Hepatocyte (in vitro differentiated cells): Measurements from ENCODE around the gene PIK3C2G. TPM values are rescaled to one million over a fixed set of nuclear protein-coding genes. Genes with fewer than 3 reads are reported as not detected.
A peak's percentile ranks its signal among the peaks of the same experiment; 100 is the strongest.

ENCODE experiments used
- DNase-seq: peaks from one replicate; pipeline ENCODE4 v3.0.0-alpha.2; 2016; ENCODE audit warnings: low spot score
- H2AFZ ChIP-seq: fragments of 200-600 bp; sonication (generic); 2 replicates; pipeline ENCODE4 v1.6.0; 2016; ENCODE audit warnings: antibody characterized with exemption, mild to moderate bottlenecking
- H3K27ac ChIP-seq: fragments of 200-600 bp; sonication (generic); 2 replicates; pipeline ENCODE4 v1.5.1; 2016; ENCODE audit warnings: mild to moderate bottlenecking
- H3K27me3 ChIP-seq: fragments of 200-600 bp; sonication (generic); 2 replicates; pipeline ENCODE4 v1.6.1; 2016
- H3K36me3 ChIP-seq: fragments of 200-600 bp; sonication (generic); replicated peaks from 2 replicates; pipeline ENCODE4 v1.5.1; 2016; ENCODE audit warnings: low read depth; ENCODE audit not compliant: insufficient read depth
- H3K4me1 ChIP-seq: fragments of 200-600 bp; sonication (generic); 2 replicates; pipeline ENCODE4 v1.5.1; 2016; ENCODE audit warnings: mild to moderate bottlenecking, moderate library complexity; ENCODE audit not compliant: insufficient read depth
- H3K4me2 ChIP-seq: fragments of 200-600 bp; sonication (generic); 2 replicates; pipeline ENCODE4 v1.6.0; 2016
- H3K4me3 ChIP-seq: fragments of 200-600 bp; sonication (generic); 2 replicates; pipeline ENCODE4 v1.5.1; 2016; ENCODE audit warnings: mild to moderate bottlenecking
- H3K79me2 ChIP-seq: fragments of 200-600 bp; sonication (generic); 2 replicates; pipeline ENCODE4 v1.6.0; 2017; ENCODE audit warnings: mild to moderate bottlenecking
- H3K9me2 ChIP-seq: fragments of 200-600 bp; sonication (generic); replicated peaks from 2 replicates; pipeline ENCODE4 v1.6.0; 2017; ENCODE audit warnings: mild to moderate bottlenecking; ENCODE audit not compliant: insufficient read depth
- H3K9me3 ChIP-seq: fragments of 200-600 bp; sonication (generic); 2 replicates; pipeline ENCODE4 v1.5.1; 2016; ENCODE audit warnings: low read depth, mild to moderate bottlenecking
- H4K20me1 ChIP-seq: fragments of 200-600 bp; sonication (generic); 2 replicates; pipeline ENCODE4 v1.6.0; 2016; ENCODE audit warnings: mild to moderate bottlenecking; ENCODE audit not compliant: insufficient read depth, poor library complexity, severe bottlenecking
- CTCF ChIP-seq: fragments of 200-600 bp; sonication (generic); IDR thresholded peaks from 2 replicates; pipeline ENCODE4 v1.5.1; 2016; ENCODE audit warnings: antibody characterized with exemption, mild to moderate bottlenecking; ENCODE audit not compliant: poor library complexity
- EZH2 ChIP-seq: fragments of 200-600 bp; sonication (generic); IDR thresholded peaks from 2 replicates; pipeline ENCODE4 v1.6.1; 2016; ENCODE audit warnings: antibody characterized with exemption, mild to moderate bottlenecking, borderline replicate concordance
- EZH2phosphoT487 ChIP-seq: fragments of 200-600 bp; sonication (generic); IDR thresholded peaks from one replicate; pipeline ENCODE4 v1.6.1; 2018; ENCODE audit warnings: antibody characterized with exemption, mild to moderate bottlenecking, low read depth, moderate library complexity; ENCODE audit not compliant: unreplicated experiment, severe bottlenecking
- WGBS: methylation state at CpG from one replicate; pipeline ENCODE4 v1.1.6; 2016; ENCODE audit warnings: low lambda C conversion rate; ENCODE audit errors: missing lambda C conversion rate; 5-methylcytosine and 5-hydroxymethylcytosine counted together
- polyA plus RNA-seq: library from polyadenylated mRNA; unstranded; fragments of >200 nt; fragmentation: Nextera tagmentation; extraction: Ambion mirVana; gene quantifications from 2 replicates; pipeline ENCODE4 v1.2.1, GENCODE V29; 2016
- total RNA-seq: library from RNA; depleted of rRNA; stranded (reverse); fragments of >200 nt; gene quantifications from 2 replicates; pipeline ENCODE4 v1.2.3, GENCODE V29; 2014

Gene PIK3C2G
- total and polyA plus RNA-seq, 2 experiments from 2014 or later = 3.5 to 6.7 TPM

- no peak for DNase-seq
- no peaks in the 10 kb centered on the region for H3K4me1 ChIP-seq
- H4K20me1 ChIP-seq = no peaks in the 10 kb centered on the region
- WGBS = 73% methylated on average over 5 of the region's 5 CpGs
- no peaks in the 10 kb centered on the region for H3K79me2 ChIP-seq
- H3K4me3 ChIP-seq = no peak overlapping the region
- H2AFZ ChIP-seq = no peak overlapping the region
- H3K27ac ChIP-seq = peak overlapping the region; percentile 61
- H3K9me2 ChIP-seq = no peaks in the 10 kb centered on the region
- H3K36me3 ChIP-seq = no peaks in the 10 kb centered on the region
- TF ChIP-seq EZH2 (no peak), EZH2phosphoT487 (no peak), CTCF (no peak)
- H3K9me3 ChIP-seq = no peaks in the 10 kb centered on the region
- no peaks in the 10 kb centered on the region for H3K27me3 ChIP-seq
- peak overlapping the region; percentile 38 for H3K4me2 ChIP-seq
Observed at GRCh38 chr12:18261906-18262305, 588 bp downstream of the PIK3C2G start.

- no peak overlapping the region for H3K4me3 ChIP-seq
- H3K27me3 ChIP-seq = no peaks in the 10 kb centered on the region
- H3K9me2 ChIP-seq = no peaks in the 10 kb centered on the region
- no peak overlapping the region for H2AFZ ChIP-seq
- H3K4me2 ChIP-seq = peak overlapping the region; percentile 38
- no peaks in the 10 kb centered on the region for H3K9me3 ChIP-seq
- H4K20me1 ChIP-seq = no peaks in the 10 kb centered on the region
- no peaks in the 10 kb centered on the region for H3K79me2 ChIP-seq
- no peaks in the 10 kb centered on the region for H3K36me3 ChIP-seq
- TF ChIP-seq CTCF = no peak
- WGBS = 75% methylated on average over 2 of the region's 2 CpGs
- DNase-seq = no peak
- peak overlapping the region; percentile 61 for H3K27ac ChIP-seq
- H3K4me1 ChIP-seq = no peaks in the 10 kb centered on the region
Observed at GRCh38 chr12:18262514-18262913, 1.2 kb downstream of the PIK3C2G start.

- H3K4me3 ChIP-seq = no peak overlapping the region
- H3K9me3 ChIP-seq = no peaks in the 10 kb centered on the region
- no peak overlapping the region for H3K27ac ChIP-seq
- 89% methylated on average over 1 of the region's 1 CpG for WGBS
- no peaks in the 10 kb centered on the region for H3K27me3 ChIP-seq
- H3K4me2 ChIP-seq = no peak overlapping the region
- DNase-seq = no peak
- TF ChIP-seq EZH2phosphoT487 = no peak
- TF ChIP-seq CTCF = no peak
- TF ChIP-seq EZH2 = no peak
- no peaks in the 10 kb centered on the region for H4K20me1 ChIP-seq
- H3K4me1 ChIP-seq = no peaks in the 10 kb centered on the region
- H3K9me2 ChIP-seq = no peaks in the 10 kb centered on the region
- no peak overlapping the region for H2AFZ ChIP-seq
- H3K79me2 ChIP-seq = no peaks in the 10 kb centered on the region
- no peaks in the 10 kb centered on the region for H3K36me3 ChIP-seq
Observed at GRCh38 chr12:18264581-18265075, 3.3 kb downstream of the PIK3C2G start.
